Hematopoietic multipotent progenitor cell treated with erythropoietin and hydrocortisone succinate and interleukin-3 and kit ligand, for 4 days (in vitro differentiated cells): ENCODE results near the gene RHOH.
A peak's percentile ranks its signal among the peaks of the same experiment; 100 is the strongest.
"Not testable (repeated sequence)": the region's sequence is repeated elsewhere in the genome, so short reads cannot be mapped to it uniquely, and the experiment has no call there.

ENCODE experiments used
- DNase-seq: peaks from one replicate; pipeline ENCODE4 v3.0.0-alpha.2; 2015

The RHOH gene

DNA sequence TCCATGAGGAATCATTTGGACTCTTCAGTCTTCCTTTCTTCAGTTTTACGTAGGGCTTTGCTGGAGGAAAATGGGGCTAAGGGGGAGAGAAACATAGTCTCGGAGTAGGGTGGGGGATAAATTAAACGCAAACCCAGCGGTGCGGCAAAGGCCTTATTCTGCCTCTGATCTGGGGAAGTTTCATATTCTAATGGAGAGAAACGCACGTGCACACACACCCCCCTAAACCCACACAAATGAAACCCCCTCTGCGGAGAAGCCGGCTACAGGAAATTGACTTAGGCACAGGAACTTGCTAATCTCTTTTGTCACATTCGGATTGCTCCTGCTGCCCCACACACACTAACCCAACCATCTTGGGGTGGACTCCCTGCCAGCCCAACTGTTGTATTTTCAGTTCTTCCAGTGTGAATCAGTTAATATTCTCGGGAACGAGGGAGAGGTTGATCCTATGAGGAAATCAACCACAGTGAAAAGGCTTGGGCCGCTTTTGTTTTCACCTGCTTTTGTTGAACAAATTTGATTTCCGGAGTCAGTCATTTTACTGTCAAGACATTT lies at the start of gene RHOH:
RHOH (plus strand) TSS at position 308 of the 558 bp plus-strand sequence. CDS start 46,356 bp downstream, outside the sequence.
- DNase-seq = peak; percentile 94

GRCh38 chr4:40147490-40147889 lies 49.3 kb upstream of the RHOH start:
- DNase-seq = not testable (repeated sequence)

GRCh38 chr4:40149960-40150385 lies 46.9 kb upstream of the RHOH start:
- peak; percentile 94 for DNase-seq

- no peak for DNase-seq
Observed at GRCh38 chr4:40150932-40151331, 45.9 kb upstream of the RHOH start.

DNA sequence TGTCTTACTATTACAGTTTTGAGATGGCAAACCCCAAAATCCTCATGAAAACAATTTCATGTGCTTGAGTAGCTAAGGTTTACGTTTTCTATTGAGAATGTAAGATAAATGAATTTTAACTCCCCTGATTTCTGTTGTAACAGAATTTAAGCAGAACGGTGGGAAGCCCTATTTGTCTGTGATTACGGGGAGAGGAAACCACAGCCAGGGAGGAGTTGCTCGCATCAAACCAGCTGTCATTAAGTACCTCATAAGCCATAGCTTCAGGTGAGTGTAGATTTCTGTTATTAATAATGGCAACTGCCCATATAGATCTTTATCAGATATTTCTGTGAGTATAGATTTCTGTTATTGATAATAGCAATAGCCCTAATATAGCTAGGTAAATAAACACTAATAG lies 44.2 kb upstream of the RHOH start:
- DNase-seq = peak; percentile 23

GRCh38 chr4:40157436-40157835 lies 39.4 kb upstream of the RHOH start:
- DNase-seq = no peak

DNA sequence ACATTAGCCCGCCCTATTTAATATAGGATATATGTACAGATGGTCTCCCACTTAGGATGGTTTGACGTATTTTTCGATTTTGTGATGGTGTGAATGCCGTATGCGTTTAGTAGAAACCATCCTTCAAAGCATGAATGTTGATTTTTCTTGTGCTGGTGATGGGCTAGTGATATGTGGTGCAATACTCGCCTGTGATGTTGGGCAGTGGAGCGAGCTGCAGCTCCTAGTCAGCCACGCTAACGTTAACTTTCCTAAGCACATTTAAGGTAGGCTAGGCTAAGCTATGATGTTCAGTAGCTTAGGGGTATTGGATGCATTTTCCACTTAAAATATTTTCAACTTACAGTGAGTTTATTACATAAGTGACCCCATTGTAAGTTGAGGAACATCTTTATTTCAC lies 36.6 kb upstream of the RHOH start:
- DNase-seq = no peak

GRCh38 chr4:40164459-40164858 lies 32.4 kb upstream of the RHOH start:
- no peak for DNase-seq

- DNase-seq = no peak
Observed at GRCh38 chr4:40165916-40166315, 30.9 kb upstream of the RHOH start.

GRCh38 chr4:40168070-40168469 lies 28.8 kb upstream of the RHOH start:
- DNase-seq = no peak

- no peak for DNase-seq
Observed at GRCh38 chr4:40170588-40170987, 26.2 kb upstream of the RHOH start.

- peak; percentile 43 for DNase-seq
Observed at GRCh38 chr4:40173470-40173875, 23.4 kb upstream of the RHOH start.

DNA sequence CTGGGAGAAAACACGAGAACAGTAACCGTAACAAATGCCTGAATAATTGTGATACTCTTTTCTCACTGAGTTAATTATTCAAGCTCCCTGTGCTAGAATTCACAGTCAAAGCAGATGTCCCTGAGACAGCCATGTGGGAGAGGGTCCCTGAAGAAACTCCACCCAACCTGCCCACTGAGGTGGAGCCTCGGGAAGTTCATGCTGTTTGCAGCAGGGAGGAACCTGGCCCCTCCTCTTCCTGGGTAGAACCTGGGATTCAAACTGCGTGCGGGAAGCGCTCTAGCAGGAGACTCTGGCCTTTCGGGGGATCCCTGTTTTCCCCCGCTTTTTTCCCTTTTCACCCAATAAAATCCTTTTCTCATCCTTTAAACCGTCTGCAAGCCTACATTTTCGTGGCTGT lies 20.2 kb upstream of the RHOH start:
- DNase-seq = no peak

DNA sequence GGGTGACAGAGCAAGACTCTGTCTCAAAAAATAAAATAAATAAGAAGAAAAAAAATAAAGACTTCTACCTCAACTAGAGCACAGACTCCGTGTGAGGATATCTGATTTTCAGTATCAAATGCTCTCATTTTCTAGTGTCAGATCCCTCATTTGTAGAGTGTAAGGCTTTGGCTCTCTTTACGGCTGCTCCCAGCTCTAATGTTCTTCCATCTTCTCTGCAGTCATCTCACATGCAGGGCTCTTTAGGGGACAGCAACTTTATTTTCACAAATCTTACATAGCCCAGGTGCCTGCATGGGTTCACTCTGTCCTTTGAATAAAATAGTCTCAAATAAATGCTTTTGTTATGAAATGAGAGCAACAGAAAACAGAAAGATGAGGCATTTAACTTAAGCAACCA lies 19.2 kb upstream of the RHOH start:
- no peak for DNase-seq

- DNase-seq = no peak
Observed at GRCh38 chr4:40178672-40179071, 18.2 kb upstream of the RHOH start.

GRCh38 chr4:40179360-40179759 lies 17.5 kb upstream of the RHOH start:
- no peak for DNase-seq

- peak; percentile 68 for DNase-seq
Observed at GRCh38 chr4:40180356-40180755, 16.5 kb upstream of the RHOH start.

DNA sequence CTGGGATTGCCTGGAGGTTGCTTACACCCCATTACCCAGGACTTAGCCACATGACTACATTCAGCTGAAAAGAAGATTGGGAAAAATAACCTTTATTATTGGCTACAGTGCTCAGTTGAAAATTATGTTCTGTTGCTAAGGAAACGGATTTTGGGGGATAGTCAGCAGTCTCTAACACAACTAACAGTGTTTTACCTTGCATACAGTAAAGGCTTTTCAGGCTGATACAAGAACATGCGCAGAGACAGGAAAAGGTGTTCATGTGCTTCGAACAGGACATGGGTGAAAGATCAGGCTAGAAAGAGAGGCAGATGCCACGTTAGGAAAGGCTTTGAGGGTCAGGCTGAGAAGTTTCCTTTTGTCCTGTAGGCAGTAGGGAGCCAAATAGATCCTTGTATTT lies 14.8 kb upstream of the RHOH start:
- DNase-seq = no peak

- no peak for DNase-seq
Observed at GRCh38 chr4:40182954-40183353, 13.9 kb upstream of the RHOH start.

DNA sequence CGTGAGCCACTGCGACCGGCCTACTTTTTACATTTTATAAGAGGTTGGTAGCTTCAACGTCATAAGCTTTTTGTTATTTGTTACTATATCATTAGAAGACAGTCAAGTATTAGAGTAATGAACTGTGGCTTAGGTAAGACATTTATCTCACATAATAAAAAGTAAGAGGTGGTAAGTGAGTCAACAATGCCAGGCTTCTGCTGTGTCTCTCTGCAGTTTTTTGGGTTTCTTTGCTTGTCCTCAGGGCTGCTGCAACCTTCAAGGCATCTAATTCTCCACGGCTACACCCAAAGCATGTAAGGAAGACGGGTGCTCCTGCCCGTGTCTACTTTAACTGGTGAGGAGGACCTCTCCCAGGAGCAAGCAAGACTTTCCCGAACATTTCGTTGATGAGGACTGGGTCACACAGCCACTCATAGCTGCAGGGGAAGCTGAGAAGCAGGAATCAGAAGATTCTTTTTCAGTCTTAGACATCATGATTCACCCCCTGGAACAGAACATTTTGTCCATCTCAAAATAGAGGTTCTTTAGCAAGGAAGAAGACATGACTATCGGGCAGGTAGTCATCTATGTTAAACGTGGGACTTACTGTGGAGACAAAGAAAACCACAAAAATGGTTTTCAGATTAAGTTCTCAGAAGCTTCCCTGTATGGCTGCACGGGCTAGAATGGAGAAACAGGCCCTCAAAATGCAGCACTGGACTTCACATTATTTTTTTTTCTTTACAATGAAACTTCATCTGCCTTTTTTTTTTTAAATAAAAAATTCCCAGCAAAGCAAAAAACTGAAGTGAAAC lies 13.0 kb upstream of the RHOH start:
- DNase-seq = peak; percentile 62

- DNase-seq = no peak
Observed at GRCh38 chr4:40185830-40186664, 10.8 kb upstream of the RHOH start.

DNA sequence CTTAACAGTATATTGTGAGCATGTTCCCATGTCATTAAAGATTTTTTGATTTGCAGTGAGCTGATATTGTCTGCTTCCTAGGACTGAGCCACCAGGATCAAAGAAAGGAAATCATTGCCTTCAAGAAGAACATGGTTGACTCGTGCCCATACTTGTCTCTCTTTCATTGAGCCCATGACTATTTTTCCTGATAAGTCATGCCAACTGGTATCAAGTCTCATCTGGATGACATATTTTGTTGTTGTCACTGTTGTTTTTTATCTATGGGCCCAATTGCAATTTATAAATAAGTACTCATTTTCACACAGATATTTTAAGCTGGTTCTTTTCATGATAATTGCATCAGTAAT lies 10.2 kb upstream of the RHOH start:
- DNase-seq = no peak

DNA sequence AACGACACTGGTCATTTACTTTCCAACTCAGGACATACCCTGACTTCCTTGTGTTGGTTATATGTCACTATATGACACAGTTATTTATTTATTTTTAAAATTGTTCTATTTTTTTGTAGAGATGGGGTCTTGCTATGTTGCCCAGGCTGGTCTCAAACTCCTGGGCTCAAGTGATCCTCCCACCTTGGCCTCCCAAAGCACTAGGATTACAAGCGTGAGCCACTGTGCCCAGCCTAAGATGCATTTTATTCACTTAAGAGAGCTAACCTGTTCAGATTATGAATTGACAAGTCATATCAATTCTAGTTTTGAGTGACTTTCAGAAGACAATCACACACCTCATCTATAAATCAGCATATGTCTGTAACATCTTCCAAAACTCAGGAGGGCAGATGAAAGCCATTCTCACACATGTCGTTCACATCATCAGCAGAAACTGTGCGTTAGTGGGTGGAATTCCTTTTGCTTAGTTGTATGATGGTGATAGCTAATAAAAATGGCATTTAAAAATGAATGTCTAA lies 9.4 kb upstream of the RHOH start:
- no peak for DNase-seq

GRCh38 chr4:40190019-40190418 lies 6.8 kb upstream of the RHOH start:
- DNase-seq = no peak
